ENCODE data around the gene ELN.
"Not testable (repeated sequence)": the region's sequence is repeated elsewhere in the genome, so short reads cannot be mapped to it uniquely, and the experiment has no call there.

Gene ELN

DNA sequence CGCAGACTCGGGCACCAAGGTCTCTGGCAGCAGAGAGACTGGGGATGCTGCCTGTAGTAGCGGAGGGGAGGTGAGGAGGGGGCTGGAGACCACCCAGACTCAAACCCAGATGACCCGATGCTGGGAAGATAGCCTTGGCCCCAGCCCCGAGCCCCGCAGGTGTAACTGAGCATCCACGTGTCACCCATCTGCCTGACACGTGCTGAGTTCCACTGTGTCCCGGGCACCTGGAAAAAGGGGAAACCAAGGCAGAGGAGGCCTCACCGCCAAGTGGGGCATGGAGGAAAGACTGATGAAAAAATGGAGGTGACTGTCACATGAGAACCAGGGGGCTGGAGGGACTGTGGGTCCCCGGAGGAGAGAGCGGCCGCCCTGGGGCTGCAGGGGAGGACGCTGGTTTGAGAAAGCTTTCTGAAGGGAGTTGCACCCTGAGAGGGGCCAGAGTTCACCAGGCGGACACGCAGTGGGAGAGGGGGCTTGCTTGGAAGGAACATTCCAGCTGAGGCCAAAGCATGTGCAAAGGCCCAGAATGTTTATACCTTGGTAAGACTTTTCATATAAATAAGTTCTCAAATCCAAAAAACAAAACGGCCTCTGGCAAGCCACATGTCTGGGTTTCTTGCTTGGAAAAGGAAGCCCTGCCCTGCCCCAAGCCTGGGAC is 27.4 kb upstream of the ELN start:
- no peak for DNase-seq (ENCODE audit: low read depth, low spot score)

DNA sequence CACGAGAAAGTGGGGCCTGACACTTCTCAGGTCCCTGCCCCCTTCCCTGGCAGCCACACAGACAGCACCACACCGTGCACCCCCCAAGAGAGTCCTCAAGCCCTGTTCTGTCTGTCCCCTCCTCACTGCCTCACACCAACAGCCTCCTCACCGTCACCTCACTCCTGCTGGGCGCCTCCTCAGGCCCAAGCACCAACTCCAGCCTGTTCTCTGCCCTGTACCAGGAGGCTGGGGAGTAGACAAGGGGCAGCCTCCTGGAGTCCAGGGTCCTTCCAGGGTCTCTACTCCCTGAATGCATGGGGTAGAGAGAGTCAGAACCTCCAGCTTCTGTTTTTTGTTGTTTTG is 26.9 kb upstream of the ELN start:
- no peak for DNase-seq (ENCODE audit: low read depth, low spot score)

DNA sequence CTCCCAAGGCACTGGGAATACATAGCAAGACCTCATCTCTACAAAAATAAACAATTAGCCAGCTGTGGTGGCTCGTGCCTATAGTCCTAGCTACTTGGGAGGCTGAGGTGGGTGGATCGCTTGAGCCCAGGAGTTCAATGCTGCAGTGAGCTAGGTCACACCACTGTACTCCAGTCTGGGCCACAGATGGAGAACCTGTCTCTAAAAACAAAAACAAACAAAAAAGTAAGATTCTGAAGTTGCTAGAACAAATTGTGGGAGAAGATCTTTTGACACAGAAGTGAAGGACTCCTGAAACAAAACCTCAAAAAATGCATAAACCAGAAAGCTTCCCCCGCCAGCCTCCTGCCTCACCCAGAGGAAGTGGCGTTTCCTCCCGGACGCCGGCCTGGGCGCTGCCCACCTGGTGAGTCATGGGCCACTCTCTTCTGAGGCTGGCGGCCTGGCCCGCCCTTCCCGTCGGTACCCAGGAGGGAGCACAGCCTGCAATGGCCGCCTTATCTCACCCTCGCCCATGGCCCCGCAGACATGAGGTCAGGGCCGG is 25.4 kb upstream of the ELN start:
- no peak for DNase-seq (ENCODE audit: low read depth, low spot score)

DNA sequence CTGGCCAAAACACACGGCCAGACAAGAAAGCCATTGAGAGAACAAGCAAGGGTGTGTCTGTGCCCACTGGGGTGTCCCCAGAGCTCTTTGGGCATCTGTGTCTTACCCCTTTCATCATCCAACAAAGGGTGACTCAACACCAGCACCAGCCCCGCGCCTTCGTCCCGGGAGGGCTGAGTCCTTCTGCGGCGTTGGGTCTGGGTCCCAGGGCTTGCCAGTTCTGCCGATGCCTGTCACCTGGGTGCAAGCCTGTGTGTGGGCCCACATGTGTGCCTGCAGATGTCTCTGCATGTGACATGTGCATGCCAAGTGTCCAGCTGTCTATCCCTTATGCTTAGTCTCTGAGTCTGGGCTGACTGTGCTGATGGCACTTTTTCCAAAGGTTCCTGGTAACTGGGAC is 24.4 kb upstream of the ELN start:
- no peak for DNase-seq (ENCODE audit: low read depth, low spot score)

DNA sequence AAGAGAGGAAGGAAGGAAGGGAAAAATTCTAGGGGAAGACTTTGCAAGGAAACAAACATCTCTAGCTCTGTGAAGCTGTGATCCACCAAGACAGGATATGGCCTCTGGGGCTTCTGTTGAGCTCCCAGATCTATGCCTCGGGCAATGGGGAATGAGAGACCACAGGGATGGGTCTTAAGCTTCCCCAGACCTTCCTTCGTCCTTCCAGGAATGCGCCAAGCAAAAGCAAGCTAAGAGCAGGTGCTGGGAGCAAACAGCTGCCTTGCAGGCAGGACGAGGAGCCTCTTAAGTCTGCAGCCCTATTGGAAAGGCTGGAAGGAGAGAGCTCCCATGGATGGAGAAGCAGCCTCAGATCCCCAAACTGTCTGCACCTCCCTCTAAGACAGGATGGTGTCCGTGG is 21.9 kb upstream of the ELN start:
- no peak for DNase-seq (ENCODE audit: low read depth, low spot score)

DNA sequence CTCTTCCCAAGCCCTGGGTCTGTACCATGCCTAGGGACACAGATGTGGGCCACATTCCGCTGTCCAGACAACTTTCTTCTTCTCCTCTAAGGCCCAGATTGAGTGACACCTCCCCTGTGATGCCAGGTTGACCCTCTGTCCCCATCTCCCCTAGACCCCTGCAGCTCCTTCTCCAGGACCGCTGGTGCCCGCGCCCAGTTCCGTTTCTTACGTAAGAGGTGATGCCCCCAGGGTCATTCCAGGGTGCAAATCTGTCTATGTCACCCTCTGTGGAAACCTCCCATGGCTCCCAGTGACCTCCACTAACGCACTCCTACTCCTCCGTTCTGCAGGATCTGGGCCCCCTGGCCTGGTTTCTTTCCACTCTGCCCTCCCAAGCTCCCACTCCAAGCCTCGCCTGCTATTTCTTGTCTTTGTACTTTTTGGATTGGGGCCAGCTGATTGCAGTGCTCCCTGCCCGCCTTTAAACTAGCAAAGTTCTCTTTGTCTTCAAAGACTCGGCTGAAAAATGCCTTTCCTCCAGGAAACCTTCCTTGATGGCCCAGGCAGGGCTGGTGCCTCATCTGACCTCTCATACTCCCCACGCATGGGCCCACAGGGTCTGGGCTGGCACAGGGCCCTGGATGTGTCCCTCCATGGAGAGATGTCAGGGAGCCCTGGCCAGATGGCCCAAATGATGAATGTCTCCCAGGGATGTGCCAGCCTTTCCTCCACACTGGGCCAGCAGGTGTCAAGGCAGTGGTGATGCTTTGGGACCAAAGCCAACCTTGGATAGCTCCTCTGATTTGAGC is 21.3 kb upstream of the ELN start:
- DNase-seq (ENCODE audit: low read depth, low spot score) = no peak

DNA sequence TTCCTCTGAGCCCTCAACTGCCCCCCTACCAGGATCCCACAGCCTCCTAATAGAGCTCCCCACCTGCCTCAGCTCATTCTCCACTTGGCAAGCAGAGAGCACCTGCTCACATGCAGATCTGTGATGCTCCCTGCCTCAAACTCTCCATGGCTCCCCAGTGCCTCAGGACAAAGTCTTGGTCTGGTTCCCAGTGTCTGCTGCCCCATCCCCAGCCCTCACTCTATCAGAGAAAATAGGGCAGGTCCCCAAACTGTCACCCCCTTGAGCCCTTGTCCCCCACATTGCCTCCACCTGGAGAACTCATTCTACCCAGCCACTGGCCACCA is 20.8 kb upstream of the ELN start:
- DNase-seq (ENCODE audit: low read depth, low spot score) = no peak

DNA sequence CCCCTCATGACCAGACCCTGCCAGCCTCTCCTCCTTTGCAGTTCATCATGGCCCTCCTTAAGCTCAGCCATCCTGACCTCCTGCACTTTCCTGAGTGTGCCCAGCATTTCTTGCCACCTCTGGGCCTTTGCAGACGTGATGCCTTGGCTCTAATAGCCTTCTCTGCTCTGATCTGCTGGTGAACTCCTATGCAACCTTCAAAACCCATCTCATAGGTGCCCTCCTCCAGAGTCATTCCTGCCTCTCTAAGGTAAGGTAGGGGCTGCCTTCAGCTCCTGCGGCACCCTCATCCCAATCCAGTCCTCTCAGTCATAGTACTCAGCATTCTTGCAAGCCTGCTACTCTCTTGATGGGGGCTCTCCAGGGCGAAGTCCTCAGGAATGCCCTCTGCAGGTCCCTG is 19.3 kb upstream of the ELN start:
- no peak for DNase-seq (ENCODE audit: low read depth, low spot score)

DNA sequence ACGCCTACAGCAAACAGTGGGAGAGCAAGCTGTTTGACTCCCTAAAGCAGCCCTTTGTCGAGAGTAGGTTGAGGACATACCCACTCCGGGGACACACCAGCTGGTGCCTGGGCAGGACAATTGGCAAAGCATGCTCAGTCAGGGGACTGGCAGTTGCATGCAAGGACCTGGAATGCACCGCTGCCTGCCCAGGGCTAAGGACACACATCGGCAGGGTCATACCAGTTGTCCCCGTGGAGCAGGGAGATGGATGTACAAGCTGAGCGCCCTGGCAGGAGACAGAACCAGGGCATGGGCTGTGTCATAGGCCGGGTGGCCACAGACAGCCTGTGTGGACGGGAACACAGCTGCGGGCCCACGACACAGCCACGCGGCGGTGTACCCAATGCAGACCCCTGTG is 18.3 kb upstream of the ELN start:
- no peak for DNase-seq (ENCODE audit: low read depth, low spot score)

DNA sequence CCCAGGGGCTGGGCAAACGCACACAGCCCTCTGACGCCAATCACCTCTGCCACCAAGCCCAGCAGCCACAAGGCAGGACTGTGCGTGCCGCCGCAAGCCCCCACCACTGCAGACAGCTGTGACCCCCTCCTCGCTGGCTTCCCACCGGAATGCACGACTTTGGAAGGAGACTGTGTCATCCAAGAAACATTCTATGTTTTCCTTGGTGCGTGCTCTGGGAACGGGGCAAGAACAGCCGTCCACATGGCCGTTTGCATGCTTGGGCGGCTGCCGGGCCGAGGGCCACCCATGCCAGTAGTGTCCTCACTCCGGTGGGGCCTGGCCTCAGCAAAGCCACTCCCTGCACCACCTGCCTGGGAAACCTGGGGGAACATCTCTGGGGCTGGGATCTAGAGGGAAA is 17.6 kb upstream of the ELN start:
- DNase-seq (ENCODE audit: low read depth, low spot score) = no peak

DNA sequence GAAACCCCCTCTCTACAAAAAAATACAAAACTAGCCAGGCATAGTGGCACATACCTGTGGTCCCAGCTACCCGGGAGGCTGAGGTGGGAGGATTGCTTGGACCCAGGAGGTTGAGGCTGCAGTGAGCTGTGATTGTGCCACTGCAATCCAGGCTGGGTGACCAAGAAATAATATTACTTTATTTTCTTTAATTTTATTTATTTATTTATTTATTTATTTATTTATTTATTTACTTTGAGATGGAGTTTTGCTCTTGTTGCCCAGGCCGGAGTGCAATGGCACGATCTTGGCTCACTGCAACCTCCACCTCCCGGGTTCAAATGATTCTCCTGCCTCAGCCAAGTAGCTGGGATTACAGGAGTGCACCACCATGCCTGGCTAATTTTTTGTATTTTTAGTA is 16.6 kb upstream of the ELN start:
- not testable (repeated sequence) for DNase-seq (ENCODE audit: low read depth, low spot score)

DNA sequence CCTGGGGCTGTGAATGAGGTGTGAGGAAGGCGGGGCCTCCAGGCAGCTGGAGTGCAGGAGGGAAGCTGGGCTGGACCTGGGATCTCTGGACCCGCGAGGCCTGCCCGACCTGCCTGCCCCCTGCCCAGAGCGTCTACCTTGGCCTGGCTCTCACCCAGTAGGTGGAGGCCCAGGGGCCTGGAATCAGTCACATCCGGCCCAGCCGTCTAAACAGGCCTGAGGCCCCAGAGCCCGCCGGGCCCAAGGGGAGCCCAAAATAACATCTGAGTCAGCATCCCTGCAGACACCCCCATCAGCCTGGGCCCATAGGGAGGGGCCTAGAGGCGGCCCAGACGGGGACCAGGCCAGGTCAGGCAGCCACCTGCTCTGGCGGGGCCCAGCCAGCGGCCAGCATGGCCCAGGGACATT is 15.1 kb upstream of the ELN start:
- no peak for DNase-seq (ENCODE audit: low read depth, low spot score)

DNA sequence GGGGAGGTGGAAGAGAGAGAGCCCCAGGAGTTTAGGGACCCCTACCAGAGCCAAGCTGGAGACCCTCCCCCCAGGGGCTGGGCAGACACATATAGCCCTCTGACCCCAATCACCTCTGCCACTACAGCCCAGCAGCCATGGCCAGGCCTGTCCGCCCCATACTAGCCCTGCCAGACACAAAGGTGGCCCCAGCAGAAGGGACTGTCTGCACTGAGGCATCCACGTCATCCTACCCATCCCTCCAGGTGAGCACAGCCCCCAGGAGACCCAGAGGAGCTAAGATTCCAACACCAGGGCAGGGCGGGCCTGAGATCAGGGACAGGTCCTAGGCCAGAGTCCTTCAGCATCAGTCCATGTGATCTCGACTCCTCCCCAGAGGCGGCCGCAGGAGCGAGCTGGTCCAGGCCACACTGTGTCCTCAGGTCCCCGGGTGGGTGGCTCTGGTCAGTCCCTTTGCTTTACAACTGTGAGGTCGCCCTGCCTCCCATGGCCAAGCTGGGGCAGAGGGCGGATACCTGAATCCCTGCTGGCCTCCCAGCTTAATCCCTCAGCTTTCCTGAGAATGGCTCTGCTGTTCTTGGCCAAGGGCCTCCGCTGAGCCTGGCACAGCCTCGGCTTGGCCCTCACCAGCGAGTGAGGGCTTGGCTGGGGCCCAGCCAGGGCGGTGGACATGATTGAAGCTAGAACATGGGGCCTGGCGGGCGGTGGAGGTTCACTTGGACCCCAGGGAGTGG is 14.3 kb upstream of the ELN start:
- no peak for DNase-seq (ENCODE audit: low read depth, low spot score)

DNA sequence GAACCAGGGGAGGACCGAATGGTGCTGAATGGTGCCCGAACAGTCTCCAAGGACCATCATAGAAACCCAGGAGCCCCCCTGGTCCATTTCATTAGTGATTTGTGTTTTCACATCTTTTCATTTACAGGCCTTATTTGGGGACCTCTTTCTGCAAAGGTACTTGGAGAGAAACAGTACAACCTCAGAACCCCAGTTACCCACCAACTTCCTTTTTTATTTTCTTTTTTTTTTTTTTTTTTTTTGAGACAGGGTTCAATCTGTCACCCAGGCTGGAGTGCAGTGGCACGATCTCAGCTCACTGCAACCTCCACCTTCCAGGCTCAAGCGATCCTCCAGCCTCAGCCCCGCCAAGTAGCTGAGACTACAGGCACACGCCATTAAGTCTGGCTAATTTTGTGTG is 13.0 kb upstream of the ELN start:
- DNase-seq (ENCODE audit: low read depth, low spot score) = no peak

DNA sequence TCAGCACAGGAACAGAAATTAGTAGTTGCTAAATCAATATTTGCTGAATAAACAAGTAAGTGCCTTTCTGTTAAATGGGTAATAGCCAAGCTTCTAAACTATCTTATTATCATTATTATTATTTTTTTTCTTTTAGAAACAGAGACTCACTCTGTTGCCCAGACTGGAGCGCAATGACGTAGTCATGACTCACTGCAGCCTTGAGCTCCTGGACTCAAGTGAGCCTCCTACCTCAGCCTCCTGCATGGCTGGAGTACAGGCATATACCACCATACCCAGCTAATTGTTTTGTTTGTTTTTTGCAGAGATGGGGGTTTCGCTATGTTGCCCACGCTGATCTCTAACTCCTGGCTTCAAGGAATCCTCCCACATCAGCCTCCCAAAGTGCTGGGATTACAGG is 12.3 kb upstream of the ELN start:
- DNase-seq (ENCODE audit: low read depth, low spot score) = no peak

DNA sequence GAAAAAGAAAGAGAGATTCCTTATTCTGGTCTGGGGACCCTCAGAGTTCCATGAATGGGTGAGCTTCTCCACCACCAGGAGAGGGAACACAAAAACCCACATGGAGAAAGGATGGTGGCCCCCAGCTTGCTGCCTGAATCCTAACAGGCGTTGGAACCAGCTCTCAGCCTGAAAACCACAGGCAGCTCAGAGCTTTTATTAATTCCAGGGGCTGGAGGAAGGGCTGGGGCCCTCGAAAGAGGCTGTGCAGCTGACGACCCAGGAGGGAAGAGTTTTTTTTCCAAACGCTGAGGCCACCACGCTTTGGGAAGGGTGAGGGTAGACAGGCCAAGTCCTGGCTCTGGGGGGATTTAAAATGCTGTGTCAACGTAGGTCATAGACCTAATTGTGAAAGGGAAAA is 10.8 kb upstream of the ELN start:
- DNase-seq (ENCODE audit: low read depth, low spot score) = no peak

DNA sequence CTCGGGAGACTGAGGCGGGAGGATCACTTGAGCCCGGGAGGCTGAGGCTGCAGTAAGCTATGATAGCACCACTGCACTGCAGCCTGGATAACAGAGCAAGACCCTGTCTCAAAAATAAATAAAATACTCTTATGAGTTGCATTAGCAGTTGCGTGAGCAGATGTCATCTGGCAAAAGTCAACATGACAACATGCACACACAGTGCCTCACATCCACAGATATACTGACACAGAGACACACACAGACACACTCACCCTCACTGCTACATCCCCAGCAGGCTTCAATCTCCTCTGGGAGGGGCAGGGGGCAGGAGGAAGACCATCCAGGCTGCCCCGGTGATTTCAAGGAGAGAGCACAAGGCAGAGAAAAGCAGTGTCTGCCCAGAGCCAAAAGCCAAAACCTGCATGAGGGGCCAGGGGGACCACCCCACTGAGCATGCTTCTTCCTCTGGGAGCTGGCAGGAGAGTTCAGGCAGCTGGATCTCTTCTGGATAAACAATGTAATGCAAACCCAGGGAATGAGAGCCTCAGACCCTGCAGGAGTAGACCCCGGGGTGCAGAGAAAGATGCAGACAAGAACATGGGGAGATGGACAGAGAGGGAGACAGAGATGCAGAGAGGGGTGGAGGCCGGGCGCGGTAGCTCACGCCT is 9.6 kb upstream of the ELN start:
- DNase-seq (ENCODE audit: low read depth, low spot score) = no peak

DNA sequence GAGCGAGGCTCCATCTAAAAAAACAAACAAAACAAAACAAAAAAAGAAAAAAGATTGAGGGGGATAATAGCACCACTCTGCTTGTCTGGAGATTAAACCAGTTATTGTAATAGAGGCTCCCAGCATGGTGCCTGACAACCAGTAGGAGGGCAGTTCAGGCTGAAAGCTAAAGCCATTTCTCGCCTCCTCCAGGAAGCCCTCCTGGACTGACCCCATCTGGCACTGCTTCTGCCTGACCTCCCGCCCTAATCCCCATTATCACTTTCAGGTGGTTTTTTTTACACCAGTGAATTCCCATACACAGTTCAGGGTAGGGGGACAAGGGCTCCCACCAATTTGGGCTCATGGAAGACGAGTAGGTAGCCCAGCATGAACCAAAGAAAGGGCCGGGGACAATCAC is 8.8 kb upstream of the ELN start:
- DNase-seq (ENCODE audit: low read depth, low spot score) = no peak

DNA sequence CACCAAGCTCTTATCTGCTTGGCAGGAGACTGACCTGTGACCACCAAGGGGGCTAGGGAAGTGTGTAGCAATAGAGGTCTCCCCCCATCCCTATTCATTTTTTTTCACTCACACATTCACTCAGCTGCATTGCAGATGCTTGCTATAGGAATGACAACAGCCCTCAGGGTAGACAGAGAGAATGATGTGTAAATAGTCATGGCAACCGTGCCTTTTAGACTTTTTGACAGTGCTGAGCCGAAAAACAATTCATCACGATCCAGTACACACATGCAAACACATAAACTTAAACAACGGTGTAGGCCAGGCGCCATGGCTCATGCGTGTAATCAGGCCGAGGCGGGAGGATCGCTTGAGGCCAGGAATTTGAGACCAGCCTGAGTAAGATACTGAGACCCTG is 7.6 kb upstream of the ELN start:
- no peak for DNase-seq (ENCODE audit: low read depth, low spot score)

DNA sequence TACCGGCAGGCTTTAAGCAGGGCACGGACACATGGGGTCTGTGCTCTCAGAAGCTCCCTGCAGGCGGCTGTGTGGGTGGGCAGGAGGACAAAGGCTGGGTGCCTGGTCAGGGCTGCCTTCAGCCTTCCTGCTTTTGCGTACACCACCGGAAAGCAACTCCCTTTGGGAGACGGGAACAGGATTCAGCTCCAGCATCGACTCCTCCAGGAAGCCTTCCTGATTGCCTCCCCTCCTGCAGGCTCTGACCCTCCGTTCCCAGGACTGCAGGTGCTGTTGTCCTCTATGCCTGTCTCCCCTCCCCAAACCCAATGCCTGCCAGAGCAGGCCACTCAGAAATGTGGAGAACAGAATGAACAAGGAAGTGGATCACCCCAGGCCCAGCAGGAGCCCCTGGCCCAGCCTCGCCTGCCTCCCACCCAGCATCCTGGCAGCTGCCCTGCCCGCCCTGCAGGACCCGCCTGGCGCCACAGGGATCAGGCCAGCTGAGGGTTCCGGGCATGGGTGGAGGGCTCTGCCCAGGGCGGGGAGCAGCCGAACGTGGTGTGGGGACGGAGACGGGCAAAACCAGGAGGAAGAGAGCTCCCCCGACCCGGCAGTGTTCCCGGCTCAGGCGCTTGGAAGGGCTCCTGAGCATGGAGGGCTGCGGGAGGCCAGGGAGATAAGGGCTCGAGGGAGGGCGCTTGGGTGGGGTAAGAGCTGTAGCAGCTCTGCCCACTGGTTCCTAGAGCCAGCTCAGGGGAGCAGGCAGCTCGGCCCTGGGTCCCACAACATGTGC is 6.2 kb upstream of the ELN start:
- DNase-seq (ENCODE audit: low read depth, low spot score) = no peak

DNA sequence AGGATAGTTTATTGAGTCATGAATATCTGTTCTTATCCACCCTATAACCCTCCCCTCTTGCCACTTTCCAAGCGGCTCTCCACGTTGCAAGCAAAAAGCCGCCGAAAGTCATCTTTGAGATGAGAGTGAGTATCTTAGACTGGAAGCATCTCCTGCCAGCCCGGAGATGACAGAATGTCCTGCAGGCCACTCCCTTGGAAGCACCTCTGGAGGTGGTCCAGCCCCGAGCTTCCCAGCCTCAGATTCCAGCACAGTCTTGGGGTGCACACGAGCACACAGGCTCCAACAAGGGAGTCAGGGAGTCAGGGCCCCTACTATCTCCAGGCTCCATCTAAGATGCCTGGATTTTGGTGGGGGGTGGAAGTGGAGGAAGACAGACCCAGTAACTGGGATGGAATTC is 5.5 kb upstream of the ELN start:
- no peak for DNase-seq (ENCODE audit: low read depth, low spot score)

DNA sequence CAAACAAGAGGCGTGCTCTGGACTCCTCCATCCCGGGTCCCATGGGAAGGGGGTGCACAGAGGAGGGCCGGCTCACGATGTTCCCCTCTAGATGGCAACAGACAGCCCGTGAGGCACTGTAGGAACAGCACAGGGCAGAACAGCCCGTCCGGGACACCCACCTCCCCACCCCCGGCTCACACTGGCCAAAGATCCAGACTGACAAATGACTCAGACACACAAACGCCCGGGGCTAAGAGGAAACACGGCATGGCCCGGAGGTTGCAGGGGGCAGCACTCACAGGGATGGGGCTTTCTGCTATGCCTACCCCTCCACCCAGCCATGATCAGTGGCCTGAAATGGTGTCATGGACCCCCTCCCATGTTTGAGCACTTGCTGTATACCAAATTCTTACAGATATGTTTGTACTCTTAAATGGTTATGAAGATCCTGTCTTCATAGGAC is 4.9 kb upstream of the ELN start:
- no peak for DNase-seq (ENCODE audit: low read depth, low spot score)

All from activated naive CD8-positive, alpha-beta T cell treated with anti-CD3 and anti-CD28 coated beads, Interleukin-2, amount 50 U/mL, for 16 hours (primary cell).